ENCODE results near the gene TNNI2.
"Not testable (repeated sequence)": the region's sequence is repeated elsewhere in the genome, so short reads cannot be mapped to it uniquely, and the experiment has no call there.

TNNI2 gene

DNA sequence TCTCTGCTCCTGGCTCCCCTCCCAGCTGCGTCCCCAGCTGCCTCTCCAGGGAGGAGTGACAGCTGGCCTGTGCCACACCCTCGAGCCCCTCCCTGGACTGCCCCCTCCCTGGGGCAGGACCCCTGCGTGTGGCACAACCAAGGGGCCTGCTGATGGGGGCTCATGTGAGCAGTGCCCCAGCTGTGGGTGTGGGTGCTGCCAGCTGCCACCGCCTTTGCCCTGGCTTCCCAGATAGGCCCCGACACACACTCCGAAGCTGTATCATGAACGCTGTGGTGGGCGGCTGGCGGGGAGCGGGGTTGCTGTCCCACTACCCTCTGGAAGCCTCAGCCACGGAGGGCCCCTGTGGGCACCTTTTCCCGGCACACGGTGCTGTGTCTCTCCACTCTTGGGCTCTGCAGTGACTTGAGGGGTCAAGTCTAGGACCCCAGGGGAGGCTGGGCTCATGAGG, 37.1 kb downstream of the TNNI2 start:
- DNase-seq = not testable (repeated sequence)

DNA sequence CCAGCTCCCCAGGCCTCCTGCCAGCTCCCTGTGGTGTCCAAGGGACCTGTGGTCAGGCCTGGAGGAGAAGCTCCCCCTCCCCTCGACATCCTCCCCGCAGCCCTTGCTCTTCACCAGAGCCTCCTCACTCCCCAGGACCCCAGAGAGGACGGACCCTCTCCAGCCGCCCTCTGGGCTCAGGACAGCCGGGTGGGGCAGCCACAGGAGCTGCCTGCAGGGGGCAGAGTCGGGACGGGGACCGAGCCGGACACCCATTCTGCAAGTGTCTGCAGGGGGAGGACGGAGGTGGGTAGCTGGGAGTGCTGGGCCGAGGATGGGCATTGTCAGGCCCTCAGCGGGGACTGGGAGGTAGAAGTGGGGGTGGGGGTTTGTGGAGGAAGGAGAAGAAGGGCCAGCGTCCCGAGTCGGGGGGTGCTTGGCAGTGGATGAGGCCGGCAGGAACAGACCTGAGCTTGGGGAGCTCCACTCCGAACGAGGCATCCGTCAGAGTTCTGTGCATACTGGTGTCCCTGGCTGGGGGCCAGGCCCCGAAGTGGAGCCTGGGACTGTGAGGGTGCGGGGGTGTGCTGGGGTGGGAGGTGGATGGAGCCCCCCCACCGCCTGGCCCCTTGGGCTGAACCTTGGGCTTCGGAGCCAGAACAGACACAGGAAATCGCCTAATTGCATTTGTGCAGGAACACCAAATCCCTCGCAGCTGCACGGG, 37.7 kb downstream of the TNNI2 start:
- DNase-seq = no peak

DNA sequence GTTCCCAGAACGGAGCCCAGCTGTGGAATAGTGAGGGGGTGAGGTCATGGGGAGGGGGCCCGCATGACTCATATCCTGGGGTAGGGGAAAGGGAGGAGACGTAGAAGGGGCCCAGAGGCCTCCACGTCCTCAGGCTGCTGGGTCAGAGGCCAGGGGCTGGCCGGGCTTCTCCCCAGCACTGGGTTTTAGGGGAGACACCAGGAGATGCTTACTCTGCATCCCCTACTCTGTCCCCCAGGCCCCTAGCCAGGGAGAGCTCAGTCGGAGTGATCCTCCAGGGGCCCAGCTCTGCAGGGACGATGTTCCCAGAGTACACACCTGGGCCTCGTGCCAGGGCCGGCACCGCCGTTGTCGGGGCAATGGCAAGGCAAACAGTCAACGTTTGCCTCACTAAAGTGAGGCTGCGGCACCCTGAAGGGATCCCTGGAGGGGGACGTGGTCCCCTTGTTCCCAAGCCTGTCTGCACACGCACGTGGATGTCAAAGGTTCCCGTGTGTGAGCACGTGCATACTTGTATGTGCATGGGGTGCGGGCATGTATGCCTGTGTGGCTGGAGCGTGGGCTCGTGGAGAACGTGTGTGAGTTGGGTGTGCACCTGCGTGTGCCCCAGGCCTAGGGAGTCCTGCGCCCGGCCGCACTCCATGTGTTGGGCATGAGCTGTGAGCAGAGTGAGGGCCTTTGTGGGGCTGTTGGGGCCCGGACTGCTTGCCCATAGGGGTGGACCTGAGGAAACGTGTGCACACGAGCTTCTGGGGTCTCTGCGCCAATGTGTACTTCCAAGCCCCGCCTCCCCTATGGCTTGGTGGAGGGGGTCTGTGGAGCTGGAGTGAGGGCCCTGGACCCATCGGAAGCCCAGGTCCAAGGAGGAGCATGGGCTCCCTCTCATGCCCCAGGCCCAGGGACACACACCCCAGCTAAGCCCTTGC, 38.7 kb downstream of the TNNI2 start:
- no peak for DNase-seq

DNA sequence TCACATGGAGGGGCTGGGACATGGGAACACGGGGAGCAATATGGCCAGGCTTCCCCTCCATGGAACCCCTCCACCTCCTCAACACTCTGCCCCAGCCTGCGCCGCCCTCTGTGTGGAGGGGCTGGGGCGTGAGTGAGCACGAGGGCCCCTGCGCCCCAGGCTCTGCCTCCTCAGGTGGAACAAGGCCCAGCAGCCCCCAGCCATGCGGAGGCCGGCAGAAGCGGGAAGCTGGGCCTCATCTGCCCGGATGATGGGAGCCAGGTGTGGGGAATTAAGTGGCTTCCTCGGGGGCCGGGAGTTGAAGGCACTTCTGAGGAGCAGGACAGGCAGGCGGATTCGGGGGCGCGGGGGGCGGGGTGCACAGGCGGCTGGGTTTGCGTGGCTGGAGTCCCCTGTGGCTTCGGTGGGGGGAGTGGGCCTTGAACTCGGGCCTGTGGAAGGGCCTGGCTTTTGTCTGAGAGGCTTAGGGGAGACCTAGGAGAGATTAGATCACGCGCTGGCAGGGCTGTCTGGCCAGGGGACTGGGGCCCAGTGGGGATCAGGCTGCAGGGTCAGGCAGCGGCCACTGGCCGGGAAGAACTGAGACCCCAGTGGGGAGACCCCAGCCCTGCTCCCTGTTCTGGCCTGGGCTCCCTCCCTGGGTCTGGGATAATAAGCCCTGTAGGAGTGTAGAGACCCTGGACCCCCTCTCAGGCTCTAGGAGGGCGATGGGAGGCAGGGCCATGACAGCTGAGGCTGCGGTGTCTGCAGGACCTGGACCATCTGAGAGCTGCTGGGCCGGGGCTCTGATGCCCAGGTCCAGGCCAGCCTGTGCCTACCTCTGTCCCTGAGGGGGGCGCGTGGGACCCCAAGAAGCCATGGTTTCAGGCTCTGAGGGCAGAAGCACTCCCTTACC, 39.6 kb downstream of the TNNI2 start:
- DNase-seq = no peak

DNA sequence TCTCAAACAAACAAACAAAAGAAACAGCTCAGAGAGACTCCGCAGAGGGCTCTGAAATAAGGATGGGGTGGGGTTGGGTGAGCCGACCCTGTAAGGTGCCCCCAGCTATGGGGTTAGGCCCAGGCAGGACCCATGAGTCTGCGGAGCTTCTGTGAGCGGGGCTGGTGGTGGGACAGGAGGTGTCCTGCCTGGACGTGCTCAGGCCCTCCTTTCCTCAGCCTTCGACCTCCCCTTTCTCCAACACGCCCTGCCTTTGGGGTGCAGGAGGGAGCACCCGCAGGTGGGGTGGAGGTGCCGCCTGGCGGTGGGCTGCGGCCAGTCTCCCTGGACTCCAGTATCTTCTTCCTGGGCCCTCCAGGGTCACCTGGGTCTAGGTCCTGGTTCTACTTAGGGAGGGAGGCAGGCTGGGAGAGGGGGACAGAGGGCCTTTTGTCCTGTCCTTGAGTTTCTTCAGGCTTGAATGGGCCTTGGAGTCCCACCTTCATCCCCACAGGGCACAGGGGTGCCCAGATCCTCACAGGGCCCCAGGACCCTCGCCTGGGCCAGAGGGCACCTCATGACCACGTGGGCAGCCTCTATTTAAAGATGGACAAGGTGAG, 40.7 kb downstream of the TNNI2 start:
- DNase-seq = no peak

DNA sequence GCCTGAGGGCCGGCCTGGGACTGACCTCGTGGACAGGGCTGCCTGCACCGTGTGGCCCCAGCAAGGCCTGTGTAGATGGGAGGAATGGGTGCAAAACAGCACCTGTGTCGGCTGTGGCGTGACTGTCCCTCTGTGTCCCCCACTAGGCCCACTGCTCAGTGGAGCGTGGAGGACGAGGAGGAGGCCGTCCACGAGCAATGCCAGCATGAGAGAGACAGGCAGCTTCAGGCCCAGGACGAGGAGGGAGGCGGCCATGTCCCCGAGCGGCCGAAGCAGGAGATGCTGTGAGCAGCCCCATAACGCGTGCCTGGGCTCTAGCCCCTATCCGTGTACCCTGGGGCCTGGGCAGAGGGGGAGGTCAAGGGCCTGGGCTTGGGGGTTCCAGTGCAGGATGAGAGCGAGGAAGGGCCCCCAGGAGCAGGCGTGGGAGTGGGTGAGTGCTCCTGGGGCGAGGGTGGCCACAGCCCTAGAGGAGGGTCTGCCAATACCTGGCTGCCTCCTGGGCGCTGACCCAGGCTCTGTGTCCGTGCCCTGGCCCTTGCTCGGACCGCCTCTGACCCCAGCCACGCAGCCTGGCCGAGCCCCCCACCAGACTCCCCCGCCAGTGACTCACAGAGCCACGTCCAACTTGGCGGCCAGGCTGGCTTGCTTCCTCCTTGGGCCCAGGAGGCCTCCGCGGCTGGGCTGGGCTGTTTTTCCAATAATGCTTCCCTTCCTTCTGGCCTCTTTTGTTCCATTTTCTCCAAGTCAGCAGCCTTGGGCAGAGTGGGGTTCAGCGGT, 41.4 kb downstream of the TNNI2 start:
- no peak for DNase-seq

DNA sequence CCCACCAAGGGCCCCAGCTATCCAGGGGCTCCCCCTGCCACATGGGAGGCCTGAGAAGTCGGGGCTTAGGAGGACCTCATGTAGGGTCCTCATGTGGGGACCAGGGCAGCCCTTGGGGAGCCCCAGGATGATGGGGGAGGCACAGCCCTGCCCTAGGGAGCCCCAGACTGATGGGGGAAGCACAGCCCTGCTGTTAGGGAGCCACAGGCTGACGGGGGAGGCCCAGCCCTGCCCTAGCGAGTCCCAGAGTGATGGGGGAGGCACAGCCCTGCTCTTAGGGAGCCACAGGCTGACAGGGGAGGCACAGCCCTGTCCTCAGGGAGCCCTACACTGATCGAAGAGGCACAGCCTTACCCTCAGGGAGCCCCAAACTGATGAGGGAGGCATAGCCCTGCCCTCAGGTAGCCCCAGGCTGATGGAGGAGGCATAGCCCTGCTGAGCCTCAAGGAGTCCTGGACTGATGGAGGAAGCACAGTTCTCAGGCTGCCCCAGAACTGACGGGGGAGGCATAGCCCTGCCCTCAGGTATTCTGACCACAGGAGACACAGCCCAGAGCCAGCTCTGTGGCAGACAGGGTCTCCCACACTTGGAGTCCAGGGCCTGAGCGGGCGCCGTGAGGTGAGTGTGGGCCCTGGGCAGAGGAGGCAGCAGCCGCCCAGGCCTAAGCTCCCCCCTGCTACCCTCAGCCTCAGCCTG, 42.1 kb downstream of the TNNI2 start:
- DNase-seq = no peak

DNA sequence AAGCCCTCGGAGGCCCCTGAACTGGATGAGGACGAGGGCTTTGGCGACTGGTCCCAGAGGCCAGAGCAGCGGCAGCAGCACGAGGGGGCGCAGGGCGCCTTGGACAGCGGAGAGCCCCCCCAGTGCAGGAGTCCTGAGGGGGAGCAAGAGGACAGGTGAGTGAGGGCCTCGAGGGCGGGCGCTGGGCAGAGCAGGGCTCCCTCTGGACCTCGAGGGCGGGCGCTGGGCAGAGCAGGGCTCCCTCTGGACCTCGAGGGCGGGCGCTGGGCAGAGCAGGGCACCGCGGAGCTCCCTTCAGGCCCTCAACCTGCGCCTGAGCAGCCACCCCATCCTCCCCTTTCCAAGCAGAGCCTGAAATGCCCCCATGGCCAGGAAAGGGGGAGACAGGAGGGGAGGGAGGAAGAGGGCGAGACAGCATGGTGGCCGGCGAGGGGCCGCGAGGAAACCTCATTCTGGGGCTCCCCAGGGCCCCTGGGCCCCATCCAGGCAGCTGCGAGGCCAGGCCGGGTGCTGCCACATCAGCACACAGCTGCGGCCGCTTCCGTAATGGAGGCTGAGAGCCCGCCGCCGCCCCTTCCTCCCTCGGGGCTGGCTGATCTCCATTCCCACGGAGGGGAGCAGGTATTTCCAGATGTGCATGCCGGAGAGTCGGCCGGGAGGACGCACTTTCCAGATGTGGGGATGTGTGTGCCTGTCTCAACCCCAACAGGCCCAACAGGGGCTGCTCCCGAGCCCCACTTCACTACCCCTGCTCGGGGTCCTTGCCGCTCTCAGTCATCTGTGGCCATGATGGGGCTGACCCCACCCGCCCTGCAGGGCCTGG, 42.9 kb downstream of the TNNI2 start:
- no peak for DNase-seq

DNA sequence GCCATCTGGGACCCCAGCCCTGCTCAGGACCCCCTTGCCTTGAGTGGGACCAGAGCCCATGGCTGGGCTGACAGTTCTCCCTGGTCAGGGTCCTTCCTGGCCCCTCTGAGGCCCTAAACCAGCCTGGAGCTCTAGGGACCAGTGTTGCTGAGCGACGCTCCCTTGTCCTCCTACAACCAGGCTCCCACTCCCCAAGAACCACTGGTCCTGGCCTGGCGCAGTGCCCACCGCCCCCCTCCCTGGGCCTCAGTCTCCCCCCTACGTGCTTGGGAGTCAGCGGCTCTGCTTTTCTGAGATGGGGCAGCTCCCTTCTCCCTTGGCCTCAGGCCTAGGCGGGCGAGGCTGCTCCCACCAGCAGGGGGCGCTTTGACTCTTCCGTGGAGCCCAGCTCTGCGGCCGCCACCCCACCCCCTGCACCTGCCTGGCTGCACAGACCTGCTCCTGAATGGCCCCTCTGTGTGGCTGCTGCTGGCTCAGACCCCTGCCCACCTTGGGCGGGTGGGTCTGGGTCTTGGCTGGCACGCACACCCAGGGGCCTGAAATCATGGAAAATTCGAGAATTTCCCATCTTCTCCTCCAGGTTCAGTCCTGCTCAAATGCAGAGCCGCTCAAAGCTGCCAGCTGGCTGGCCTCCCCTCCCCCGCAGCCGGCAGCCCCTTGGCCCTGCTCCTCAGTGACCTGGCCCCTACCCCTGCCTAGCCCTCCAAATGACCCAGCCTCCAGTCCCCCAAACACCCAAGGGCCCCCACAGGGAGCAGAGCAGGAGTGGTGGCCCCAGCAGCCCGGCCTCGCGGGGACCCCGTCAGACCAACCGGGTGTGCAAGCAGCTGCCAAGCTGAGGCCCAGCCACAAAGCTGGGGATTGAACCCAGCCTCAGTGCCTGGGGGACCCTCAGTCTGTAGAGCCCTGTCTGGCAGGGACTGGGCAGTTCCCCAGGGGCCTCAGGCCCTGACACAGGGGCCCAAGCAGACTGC, 43.8 kb downstream of the TNNI2 start:
- no peak for DNase-seq

DNA sequence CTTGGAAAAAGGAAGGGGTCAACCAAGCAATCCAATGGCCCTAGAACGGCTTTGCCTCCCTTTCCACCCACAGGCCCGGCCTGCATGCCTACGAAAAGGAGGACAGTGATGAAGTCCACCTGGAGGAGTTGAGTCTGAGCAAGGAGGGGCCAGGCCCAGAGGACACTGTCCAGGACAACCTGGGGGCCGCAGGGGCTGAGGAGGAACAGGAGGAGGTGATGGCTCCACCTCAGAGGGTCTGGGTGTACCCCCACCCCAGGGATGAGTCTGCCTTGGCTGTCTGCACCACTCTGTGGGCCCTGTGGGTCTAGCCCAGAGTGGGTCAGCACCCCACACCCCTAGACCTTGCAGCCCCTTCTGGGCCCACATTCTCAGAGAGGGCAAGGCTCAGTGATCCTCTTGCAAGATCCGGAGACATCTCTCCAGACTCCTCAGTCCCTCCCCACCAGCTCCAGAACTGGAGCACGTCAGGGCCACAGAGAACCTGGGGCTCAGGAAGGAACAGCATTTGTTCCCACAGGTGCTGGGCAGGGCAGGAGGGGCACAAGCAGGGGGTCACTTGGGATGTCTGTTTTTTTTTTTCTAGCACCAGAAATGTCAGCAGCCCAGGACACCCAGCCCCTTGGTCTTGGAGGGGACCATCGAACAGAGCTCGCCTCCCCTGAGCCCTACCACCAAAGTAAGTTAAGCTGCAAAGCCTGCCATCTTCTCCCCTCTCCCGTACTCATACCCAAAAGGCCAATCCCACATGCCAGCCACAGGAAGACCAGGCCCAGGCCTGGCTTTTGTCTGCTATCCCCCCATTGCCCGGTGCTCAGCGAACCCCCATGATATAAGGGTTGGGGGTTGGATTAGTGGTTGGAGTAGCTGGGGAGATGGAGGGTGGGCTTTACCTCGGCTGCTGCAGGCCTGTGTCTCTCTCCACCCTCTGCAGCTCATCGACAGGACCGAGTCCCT, 44.8 kb downstream of the TNNI2 start:
- no peak for DNase-seq

DNA sequence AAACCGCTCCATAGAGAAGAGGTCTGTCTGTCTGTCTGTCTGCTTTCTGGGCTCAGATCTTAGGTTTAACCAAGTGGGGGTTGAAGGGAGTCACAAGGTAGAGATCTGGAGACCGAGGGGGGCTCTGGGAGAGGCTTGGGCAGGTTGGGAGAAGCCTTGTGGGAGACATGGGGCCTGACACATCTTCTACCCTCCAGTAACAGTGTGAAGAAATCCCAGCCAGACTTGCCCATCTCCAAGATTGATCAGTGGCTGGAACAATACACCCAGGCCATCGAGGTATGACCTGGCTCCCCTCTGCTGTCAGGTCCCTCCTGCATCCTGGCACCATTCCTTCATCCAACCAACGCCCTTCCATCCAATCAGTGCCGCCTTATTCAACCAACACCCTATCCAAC, 45.5 kb downstream of the TNNI2 start:
- no peak for DNase-seq

DNA sequence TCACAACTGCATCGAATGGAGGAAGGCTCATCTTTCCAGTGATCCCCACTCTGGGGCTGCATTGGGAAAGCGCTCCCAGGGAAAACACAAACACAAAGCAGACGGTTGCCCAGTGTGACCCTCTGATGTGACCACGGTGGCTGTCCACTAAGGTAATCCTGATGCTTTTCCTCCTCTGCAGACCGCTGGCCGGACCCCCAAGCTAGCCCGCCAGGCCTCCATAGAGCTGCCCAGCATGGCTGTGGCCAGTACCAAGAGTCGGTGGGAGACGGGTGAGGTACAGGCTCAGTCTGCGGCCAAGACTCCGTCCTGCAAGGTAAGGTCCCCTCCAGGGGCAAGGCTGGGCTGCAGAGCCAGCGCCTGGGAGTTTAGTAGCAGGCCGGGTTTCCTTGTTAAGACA, 47.8 kb downstream of the TNNI2 start:
- not testable (repeated sequence) for DNase-seq

DNA sequence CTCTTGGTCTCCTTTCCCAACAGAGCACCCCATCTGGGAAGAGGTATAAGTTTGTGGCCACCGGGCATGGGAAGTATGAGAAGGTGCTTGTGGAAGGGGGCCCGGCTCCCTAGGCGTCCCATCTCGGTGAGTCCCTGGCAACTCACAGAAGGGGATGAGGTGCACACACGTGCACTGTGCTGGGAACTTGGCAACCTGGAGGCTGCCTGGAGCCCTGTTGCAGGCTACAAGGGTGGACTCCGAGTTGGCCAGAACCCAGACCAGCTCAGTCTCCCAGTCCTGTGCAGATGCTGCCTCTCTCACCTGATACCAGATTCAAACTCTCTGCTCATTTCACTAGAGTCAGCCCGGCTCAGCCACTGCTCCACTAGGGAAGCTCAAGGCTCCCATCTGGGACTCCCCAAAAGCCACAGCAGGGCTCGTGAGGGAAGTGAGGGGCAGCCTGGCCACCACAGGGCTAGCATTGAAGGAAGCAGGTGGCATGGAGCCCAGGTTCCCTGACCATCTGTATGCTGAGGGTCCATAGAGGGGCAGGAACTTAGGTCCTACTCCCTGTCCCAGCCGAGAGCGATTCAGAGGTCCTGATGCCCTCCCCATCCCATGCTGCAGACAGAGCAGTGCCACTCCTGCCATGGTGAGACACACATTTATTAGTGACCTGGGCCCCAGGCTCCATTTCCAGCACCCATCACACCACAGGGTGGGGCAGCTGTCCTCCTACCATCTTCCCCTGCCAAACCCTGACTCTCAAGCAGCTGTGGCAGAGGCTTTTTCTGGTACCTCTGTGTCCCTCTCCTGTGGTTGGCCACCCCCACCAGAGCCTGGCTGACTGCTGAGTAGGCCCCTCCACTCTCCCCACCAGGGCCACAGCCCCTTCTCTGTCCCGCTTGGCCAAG, 48.9 kb downstream of the TNNI2 start:
- DNase-seq = no peak

DNA sequence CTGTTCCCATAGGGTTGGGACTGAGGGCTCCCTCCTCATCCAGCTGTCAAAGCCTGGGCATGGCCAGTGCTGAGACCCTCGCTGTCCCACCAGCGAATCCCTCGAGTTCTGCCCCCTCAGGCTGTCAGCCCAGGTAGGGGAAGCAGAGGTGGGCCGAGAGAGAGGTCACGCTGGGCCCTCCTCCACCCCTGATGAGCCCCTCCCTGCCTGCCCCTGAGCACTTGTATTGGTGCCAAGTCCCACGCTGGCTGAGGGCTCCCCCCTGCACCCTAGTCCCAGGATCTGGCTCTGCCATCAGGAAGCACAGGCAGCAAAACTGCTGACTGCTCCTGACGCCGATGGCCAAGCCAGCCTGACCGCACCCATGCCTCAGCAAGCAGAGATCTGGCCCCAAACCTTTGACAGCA, 49.6 kb downstream of the TNNI2 start:
- no peak for DNase-seq

DNA sequence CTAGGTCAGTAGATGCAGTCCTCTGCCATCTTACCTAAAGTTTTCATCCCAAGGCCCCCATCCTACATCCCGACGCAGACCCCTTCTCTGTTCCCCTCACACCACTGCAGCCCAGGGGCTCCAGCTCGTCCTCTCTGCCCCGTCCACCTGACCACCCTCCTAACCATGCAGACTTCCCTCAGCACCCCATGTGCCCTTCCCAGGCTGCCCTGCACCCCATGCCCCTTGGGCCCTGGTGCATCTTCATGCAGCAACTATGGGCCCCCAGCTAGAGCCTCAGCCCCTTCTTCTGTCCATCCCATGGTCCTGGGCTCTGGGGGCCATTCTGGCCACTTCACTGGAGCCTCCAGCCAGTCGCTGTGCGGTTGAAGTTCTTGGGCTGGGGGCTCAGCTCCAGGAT, 50.0 kb downstream of the TNNI2 start:
- no peak for DNase-seq

DNA sequence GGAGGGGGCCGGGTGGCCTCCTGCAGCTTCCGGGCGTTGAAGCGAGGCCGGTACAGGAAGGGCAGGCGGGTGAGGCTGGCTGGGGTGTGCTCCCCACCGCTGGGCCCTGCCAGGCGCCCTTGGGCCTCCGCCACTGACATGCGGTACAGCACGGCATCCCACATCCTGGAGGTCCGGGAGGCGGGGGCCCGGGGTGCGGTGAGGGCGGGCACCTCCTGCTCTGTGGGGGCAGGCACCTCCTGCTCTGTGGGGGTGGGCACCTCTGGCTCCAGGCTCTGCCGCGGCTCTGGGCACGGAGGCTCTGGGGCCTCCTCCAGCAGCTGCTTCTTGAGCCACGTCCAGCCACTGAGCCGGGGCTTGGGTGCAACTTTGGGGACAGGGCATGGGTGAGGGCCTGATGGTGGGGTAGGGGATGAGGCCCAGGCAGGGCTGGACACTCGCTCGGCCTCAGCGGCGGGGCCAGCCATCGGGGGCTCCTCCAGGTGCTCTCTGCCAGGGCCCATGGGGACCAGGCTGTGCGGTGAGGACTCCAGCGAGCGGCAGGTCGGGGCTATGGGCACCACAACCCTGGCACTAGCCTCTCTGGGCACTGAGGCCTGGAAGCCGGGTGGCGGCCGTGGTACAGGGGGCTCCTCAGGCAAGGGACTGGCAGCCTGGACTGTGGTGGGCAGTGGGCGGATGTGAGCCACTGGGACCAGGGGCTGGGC, 50.6 kb downstream of the TNNI2 start:
- no peak for DNase-seq

Measured in GOT3 (cell line).